Activated CD4-positive, alpha-beta T cell treated with anti-CD3 and anti-CD28 coated beads, Interleukin-2, amount 10 ng/mL, durations not matched to agents 24 days and 14 days (primary cell): ENCODE measurements around the gene PID1. TPM values are rescaled to one million over a fixed set of nuclear protein-coding genes. Genes with fewer than 3 reads are reported as not detected.
"Not testable (repeated sequence)": the region's sequence is repeated elsewhere in the genome, so short reads cannot be mapped to it uniquely, and the experiment has no call there.

Experiments used
- DNase-seq: peaks from one replicate; pipeline ENCODE4 v3.0.0; 2022
- H3K27ac Mint-ChIP-seq: one replicate; pipeline ENCODE4 v1.8.0; 2022; ENCODE audit warnings: mild to moderate bottlenecking, mixed read lengths
- H3K27me3 Mint-ChIP-seq: one replicate; pipeline ENCODE4 v1.8.0; 2022; ENCODE audit warnings: mixed read lengths
- H3K36me3 Mint-ChIP-seq: one replicate; pipeline ENCODE4 v1.8.0; 2022; ENCODE audit warnings: low read depth, mild to moderate bottlenecking, mixed read lengths
- H3K4me1 Mint-ChIP-seq: one replicate; pipeline ENCODE4 v1.8.0; 2021; ENCODE audit warnings: mixed read lengths
- H3K4me3 Mint-ChIP-seq: one replicate; pipeline ENCODE4 v1.8.0; 2022; ENCODE audit warnings: mild to moderate bottlenecking, moderate library complexity, mixed read lengths
- H3K9me3 Mint-ChIP-seq: one replicate; pipeline ENCODE4 v1.8.0; 2021; ENCODE audit warnings: mixed read lengths
- intact Hi-C: fragments of 100-400 bp; cut with micrococcal nuclease; formaldehyde crosslinking; loops from one replicate; pipeline ENCODE4 v1.15.1; 2023
- total RNA-seq: library from RNA; stranded (reverse); gene quantifications from 2 replicates; pipeline ENCODE4 v1.2.3, GENCODE V29; 2022

The PID1 gene
- total RNA-seq, 1 donor from 2014 or later, result not detected

DNA sequence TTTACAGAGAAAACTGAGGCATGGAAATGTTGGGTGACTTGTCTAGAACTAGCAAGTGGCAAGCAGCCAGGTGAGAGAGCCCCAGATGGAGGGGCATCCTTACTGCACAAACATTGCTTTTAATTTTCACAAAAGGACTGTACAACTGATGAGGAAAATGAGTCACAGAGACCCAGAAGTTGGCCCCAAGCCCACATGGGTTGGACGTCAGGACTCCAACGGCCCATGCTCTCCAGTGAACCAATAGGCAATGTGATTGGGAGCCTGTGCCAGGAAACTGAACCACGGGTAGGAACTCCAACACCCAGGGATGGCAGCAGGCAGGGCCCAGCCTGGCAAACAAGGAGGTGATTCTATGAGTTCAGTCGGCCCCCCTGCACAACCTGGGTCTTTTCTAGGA is 50.8 kb downstream of the PID1 start:
- intact Hi-C loops, result no loop called here
- Mint-ChIP-seq H3K4me3 (no peak overlapping the region), H3K27ac (no peak overlapping the region), H3K27me3 (no peaks in the 10 kb centered on the region), H3K36me3 (no peaks in the 10 kb centered on the region), H3K4me1 (no peaks in the 10 kb centered on the region), H3K9me3 (no peaks in the 10 kb centered on the region)
- no peak for DNase-seq

DNA sequence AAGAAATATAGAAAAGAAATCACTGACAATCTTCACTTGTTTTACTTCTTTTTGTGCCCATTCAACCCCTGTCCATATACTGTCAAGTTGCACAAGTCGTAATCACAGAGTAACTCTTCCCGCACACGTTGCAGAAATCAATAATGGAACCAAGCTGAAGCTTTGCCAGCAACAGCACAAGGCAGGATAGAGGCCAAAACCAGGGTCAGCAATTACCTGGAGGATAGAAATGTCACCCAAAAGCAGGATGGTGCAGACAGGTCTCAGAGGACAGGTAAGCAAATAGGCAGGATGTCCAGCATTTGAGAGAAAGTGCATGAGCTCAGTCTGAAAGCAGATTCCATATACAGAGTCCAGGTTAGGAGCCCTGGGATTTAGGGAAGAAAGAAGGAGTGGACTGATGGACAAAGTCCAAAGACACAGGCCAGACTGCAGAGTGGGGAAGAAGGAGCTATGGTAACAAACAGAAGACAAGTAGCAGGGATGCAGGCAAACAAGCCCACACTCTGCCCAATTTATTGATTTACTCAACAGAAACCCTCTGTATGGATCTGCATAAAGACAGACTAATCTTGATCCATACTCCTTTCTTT is 52.7 kb downstream of the PID1 start:
- Mint-ChIP-seq H3K4me1 (no peaks in the 10 kb centered on the region), H3K9me3 (no peaks in the 10 kb centered on the region), H3K27ac (no peak overlapping the region), H3K36me3 (no peaks in the 10 kb centered on the region), H3K4me3 (no peak overlapping the region), H3K27me3 (no peaks in the 10 kb centered on the region)
- intact Hi-C loops, result no loop called here
- no peak for DNase-seq

DNA sequence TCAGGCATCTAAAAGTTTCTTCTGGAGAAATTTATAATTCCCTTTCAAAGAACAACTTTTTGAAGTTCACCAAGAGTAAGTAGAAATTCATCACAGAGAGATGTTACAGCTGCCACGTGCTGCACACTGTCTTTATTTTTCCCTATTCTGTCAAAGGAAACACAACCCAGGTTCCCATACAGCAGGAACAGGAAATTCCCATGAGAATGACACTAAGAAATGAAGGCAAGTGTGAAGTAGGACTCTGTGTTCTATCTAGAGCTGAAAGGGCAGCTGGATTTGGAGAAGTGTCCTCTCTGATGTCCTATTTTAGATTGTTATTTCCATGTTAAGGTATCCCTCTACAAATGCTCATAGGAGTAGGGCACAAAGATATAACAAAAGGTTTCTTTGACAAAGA is 58.8 kb downstream of the PID1 start:
- H3K36me3 Mint-ChIP-seq, result no peaks in the 10 kb centered on the region
- intact Hi-C loops, result no loop called here
- no peak for DNase-seq
- no peaks in the 10 kb centered on the region for H3K4me1 Mint-ChIP-seq
- no peaks in the 10 kb centered on the region for H3K9me3 Mint-ChIP-seq
- H3K27ac Mint-ChIP-seq, result no peak overlapping the region
- no peaks in the 10 kb centered on the region for H3K27me3 Mint-ChIP-seq
- H3K4me3 Mint-ChIP-seq, result no peak overlapping the region

DNA sequence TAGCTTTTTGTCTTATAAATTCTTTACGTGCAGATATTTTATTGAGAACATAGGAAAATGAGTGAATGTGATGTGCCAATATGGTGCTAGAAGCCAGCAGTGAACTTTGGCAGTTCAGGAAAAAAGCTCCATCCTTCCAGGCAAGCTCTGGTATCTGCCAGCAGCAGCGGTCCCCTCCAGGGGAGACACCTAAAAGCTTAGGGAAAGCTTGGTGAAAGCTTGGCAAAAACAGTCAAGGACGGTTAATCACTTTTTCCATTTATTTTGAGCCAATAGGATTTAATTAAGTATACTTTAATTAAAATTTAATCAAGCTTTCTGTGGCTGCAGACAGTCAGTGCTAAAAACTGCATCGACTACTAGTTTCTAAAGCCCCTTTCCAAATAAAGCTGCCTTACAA is 60.4 kb downstream of the PID1 start:
- Mint-ChIP-seq H3K4me1 (no peaks in the 10 kb centered on the region), H3K27ac (no peak overlapping the region), H3K4me3 (no peak overlapping the region), H3K27me3 (no peaks in the 10 kb centered on the region), H3K36me3 (no peaks in the 10 kb centered on the region), H3K9me3 (no peaks in the 10 kb centered on the region)
- intact Hi-C loops, result no loop called here
- DNase-seq, result no peak

DNA sequence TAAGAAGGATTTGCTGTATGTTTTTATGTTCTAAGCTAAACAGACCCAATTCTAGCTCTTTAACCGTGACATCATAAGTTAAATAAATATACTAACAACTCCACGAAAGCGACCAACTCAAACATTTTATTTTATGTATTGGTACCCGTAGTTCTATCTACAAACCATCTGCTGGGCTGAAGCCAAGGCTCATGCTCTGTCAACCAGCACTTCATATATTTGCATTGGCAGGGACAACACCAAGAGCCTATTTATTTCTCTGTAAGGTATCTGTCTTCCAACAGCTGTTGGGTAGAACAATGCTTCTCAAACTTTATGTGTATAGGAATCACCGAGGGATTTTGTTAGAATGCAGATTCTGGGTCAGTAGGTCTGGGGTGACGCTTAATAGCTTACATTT is 64.5 kb downstream of the PID1 start:
- Mint-ChIP-seq H3K36me3 (no peaks in the 10 kb centered on the region), H3K27me3 (no peaks in the 10 kb centered on the region), H3K4me3 (no peak overlapping the region), H3K27ac (no peak overlapping the region), H3K4me1 (no peaks in the 10 kb centered on the region), H3K9me3 (no peaks in the 10 kb centered on the region)
- DNase-seq, result no peak
- intact Hi-C loops, result no loop called here

DNA sequence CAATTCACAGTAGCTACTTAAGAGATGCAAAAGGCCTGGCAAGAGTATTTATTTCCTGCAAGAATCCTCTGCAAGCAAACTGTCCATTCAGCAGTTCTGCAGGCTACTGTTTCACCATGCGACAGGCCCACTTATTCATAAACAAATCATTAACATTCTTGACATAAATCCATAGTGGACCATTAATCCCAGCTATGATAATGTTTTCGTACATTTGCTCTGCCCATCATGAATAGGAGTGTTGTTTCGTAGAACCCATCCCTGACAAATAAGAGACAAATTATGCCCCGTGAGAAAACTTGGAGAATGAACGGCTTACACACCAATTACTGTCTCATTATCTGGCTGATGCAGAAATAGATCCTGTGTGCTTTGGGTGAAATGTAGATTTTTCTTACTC is 65.4 kb downstream of the PID1 start:
- Mint-ChIP-seq H3K9me3 (peaks cover under 1% of the 10 kb centered on the region), H3K36me3 (no peaks in the 10 kb centered on the region), H3K4me1 (no peaks in the 10 kb centered on the region), H3K4me3 (no peak overlapping the region), H3K27ac (no peak overlapping the region), H3K27me3 (no peaks in the 10 kb centered on the region)
- no peak for DNase-seq
- intact Hi-C loops, result no loop called here

DNA sequence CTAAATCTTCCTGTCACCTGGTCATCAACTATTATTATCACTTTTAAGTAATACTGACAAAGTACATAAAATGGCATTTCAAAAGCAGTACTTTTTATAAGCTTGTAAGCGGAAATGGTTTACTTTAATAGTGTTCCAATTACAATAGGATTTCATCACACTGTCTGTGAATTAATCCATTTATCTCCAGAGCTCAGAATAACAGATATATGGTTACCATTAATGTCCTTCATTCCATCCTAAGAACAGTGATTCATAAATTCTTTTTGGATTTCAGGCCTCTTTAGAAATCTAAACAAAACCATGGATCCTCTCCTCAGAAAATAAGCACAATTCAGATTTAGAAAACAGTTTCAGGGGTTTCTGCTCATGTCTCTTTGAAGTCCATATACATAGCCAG is 68.4 kb downstream of the PID1 start:
- intact Hi-C loops, result no loop called here
- no peaks in the 10 kb centered on the region for H3K36me3 Mint-ChIP-seq
- DNase-seq, result no peak
- no peak overlapping the region for H3K27ac Mint-ChIP-seq
- no peaks in the 10 kb centered on the region for H3K4me1 Mint-ChIP-seq
- H3K4me3 Mint-ChIP-seq, result no peak overlapping the region
- no peaks in the 10 kb centered on the region for H3K27me3 Mint-ChIP-seq
- peaks cover 4% of the 10 kb centered on the region for H3K9me3 Mint-ChIP-seq

DNA sequence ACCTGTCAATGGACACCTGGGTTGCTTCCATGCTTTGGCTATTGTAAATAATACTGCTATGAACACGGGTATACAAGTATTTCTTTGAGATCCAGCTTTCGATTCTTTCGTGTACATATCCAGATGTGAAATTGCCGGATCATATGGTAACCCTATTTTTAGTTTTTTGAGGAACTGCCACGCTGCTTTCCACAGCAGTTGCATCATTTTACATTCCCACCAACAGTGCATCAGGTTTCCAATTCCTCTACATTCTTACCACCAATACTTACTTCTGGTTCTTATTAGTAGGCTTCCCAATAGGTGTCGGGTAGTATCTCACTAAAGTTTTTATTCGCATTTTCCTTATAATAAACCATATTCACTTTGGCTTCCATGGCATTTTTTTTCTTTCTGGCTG is 69.6 kb downstream of the PID1 start:
- Mint-ChIP-seq H3K4me1 (no peaks in the 10 kb centered on the region), H3K27ac (no peak overlapping the region), H3K9me3 (peaks cover 4% of the 10 kb centered on the region), H3K36me3 (no peaks in the 10 kb centered on the region), H3K4me3 (no peak overlapping the region), H3K27me3 (no peaks in the 10 kb centered on the region)
- no peak for DNase-seq
- intact Hi-C loops, result no loop called here

DNA sequence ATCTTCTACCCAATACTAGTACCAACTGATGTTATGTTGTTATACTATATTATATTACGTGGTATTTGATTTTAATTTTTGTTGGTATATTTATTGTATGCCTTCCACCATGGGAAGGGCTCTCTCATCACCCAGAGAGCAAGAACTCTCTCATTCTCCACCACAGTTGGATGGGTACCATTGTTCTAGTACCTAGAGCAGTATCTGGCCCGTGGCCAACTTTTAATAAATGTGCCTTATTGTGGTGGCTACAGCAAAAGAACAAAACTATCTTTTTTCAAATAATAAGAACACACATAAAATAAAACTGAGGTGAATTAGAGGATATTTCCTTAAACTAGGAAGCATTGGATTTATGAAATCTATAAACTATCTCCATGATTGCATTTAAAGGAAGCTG is 71.8 kb downstream of the PID1 start:
- Mint-ChIP-seq H3K27ac (no peak overlapping the region), H3K4me3 (no peak overlapping the region), H3K27me3 (no peaks in the 10 kb centered on the region), H3K36me3 (no peaks in the 10 kb centered on the region), H3K4me1 (no peaks in the 10 kb centered on the region), H3K9me3 (peaks cover 4% of the 10 kb centered on the region)
- intact Hi-C loops, result no loop called here
- DNase-seq, result no peak

DNA sequence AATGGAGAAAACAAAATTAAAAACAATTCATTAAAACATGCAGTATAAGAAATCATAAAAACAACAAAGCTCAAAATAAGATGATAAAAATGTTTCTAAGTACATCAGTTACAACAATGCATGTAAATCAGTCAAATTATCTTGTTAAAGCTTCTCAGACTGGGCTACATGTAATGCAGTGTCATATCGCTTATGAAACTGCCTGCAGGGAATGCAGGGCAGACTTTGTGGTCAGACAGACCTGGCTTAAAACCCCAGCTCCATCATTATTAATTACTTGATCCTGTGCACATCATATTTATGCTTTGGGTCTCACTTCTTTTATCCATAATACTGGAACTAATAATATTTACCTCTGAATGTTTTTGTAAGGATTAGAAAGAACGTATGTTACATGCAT is 74.6 kb downstream of the PID1 start:
- H3K36me3 Mint-ChIP-seq, result no peaks in the 10 kb centered on the region
- H3K27me3 Mint-ChIP-seq, result no peaks in the 10 kb centered on the region

DNA sequence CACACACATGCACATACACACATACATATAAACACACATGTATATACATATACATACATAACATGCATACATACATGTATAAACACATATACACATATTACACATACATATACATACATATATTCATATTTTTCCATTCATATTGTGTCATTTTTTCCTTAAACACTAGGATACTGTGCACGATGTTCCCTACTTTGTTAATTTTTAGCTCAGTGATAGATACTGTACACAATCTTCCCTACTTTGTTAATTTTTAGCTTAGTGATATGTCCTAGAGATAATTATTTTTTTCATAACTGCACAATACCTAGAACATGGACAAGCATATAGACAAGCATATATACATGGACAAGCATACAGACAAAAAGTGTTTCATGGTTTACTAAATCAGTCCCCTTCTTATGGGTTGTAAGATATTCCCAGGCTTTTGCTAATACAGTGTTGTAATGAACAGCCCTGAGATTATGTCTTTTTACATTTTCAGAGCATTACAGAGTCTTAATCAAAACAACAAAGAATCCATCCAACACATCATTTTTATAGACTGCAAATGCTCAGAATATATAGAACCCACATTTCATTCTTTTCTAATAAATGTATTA is 75.6 kb downstream of the PID1 start:
- intact Hi-C loops, result no loop called here
- H3K36me3 Mint-ChIP-seq, result no peaks in the 10 kb centered on the region
- no peaks in the 10 kb centered on the region for H3K27me3 Mint-ChIP-seq
- peaks cover under 1% of the 10 kb centered on the region for H3K9me3 Mint-ChIP-seq
- no peak overlapping the region for H3K4me3 Mint-ChIP-seq
- DNase-seq, result no peak
- H3K4me1 Mint-ChIP-seq, result no peaks in the 10 kb centered on the region
- no peak overlapping the region for H3K27ac Mint-ChIP-seq

More for the DNA sequence above, 74.6 kb downstream of the PID1 start:
- H3K27ac Mint-ChIP-seq, result no peak overlapping the region
- no peak for DNase-seq
- H3K4me3 Mint-ChIP-seq, result no peak overlapping the region
- peaks cover 4% of the 10 kb centered on the region for H3K9me3 Mint-ChIP-seq
- intact Hi-C loops, result no loop called here
- H3K4me1 Mint-ChIP-seq, result no peaks in the 10 kb centered on the region

DNA sequence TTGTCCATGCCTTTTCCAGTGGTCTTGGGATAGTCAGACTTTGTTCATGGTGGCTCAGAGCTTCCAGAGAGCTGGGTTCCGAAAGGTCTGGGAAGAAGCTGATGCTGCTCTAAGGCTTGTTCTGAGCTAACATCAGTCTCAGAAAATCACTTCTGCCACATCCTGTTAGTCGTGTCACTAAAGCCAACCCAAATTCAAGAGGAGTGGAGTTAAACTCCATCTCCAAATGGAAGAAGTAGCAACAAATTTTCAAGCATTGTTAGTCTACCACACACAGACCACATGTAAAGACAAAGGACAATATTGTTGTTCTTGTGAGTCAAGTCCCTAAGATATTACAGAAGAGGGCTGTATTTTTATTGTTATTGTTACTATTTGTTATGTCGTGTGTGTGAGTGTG is 77.8 kb downstream of the PID1 start:
- Mint-ChIP-seq H3K27ac (no peak overlapping the region), H3K36me3 (no peaks in the 10 kb centered on the region), H3K4me1 (no peaks in the 10 kb centered on the region), H3K27me3 (no peaks in the 10 kb centered on the region), H3K9me3 (peaks cover under 1% of the 10 kb centered on the region), H3K4me3 (no peak overlapping the region)
- intact Hi-C loops, result no loop called here
- DNase-seq, result no peak

DNA sequence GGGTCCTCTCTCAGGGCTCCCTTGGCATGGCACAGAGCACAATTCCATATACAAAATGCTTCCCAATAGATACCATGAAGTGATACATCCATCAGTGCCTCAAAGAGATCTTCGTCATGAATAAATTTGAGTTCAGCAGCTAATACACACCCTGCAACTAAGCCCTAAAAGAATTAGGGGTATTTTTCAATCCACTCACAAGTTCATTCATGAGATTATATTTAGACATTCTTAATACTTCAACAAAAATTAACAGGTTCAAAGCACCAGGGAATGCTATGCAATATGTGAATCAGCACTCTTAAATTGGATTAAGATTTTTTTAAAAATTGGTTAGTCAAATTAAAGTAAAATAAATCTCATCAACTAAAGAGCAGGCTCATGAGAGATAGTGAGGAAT is 79.7 kb downstream of the PID1 start:
- no peaks in the 10 kb centered on the region for H3K4me1 Mint-ChIP-seq
- H3K27me3 Mint-ChIP-seq, result no peaks in the 10 kb centered on the region
- intact Hi-C loops, result no loop called here
- peaks cover 13% of the 10 kb centered on the region for H3K9me3 Mint-ChIP-seq
- H3K4me3 Mint-ChIP-seq, result no peak overlapping the region
- no peak for DNase-seq
- no peaks in the 10 kb centered on the region for H3K36me3 Mint-ChIP-seq
- no peak overlapping the region for H3K27ac Mint-ChIP-seq

DNA sequence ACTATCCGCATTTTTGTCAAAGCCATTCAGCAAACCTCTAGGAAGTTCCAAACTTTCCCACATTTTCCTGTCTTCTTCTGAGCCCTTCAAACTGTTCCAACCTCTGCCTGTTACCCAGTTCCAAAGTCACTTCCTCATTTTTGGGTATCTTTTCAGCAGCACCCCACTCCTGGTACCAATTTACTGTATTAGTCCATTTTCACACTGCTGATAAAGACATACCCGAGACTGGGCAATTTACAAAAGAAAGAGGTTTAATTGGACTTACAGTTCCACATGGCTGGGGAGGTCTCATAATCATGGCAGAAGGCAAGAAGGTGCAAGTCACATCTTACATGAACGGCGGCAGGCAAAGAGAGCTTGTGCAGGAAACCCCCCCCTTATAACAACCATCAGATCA is 84.0 kb downstream of the PID1 start:
- H3K4me1 Mint-ChIP-seq, DNase-seq, H3K4me3 Mint-ChIP-seq, intact Hi-C loops, H3K27ac Mint-ChIP-seq, H3K27me3 Mint-ChIP-seq, H3K36me3 Mint-ChIP-seq: not testable (repeated sequence)
- peaks cover 21% of the 10 kb centered on the region for H3K9me3 Mint-ChIP-seq

DNA sequence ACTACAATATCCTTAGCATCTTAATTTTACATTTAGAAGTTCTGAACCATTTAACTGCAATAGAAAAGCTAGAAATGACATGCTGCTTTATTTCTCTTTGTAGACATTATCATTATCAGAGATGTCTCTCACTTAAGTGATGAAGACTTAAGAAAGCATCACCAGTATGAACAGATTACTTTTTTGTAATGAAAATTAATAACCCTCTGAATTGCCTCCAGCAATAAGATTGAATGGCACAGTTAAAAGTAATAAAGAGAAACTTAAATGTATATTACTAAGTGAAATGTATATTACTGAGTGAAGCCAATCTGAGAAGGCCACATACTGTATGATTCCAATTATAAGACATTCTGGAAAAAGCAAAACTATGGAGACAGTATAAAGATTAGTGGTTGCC is 89.4 kb downstream of the PID1 start:
- no peak overlapping the region for H3K27ac Mint-ChIP-seq
- H3K9me3 Mint-ChIP-seq, result peaks cover 8% of the 10 kb centered on the region
- no peaks in the 10 kb centered on the region for H3K36me3 Mint-ChIP-seq
- no peak for DNase-seq
- no peak overlapping the region for H3K4me3 Mint-ChIP-seq
- H3K27me3 Mint-ChIP-seq, result no peaks in the 10 kb centered on the region
- H3K4me1 Mint-ChIP-seq, result no peaks in the 10 kb centered on the region
- intact Hi-C loops, result no loop called here
